Measurements from ENCODE around the gene MYEOV.

MYEOV gene

DNA sequence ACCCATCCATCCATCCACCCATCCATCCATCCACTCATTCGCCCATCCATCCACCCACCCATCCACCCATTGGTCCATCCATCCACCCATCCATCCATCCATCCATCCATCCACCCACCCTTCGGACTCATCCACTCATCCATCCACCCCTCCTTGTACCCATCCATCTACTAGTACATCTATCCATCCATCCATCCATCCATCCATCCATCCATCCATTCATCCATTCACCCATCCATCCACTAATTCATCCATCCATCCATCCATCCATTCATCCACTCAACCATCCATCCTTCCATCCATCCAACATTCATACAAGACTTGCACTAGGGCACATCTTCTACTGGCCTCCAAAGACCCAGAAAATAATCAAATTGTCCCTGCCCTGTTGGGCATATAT, 20.0 kb downstream of the MYEOV start:
- no peak for TF ChIP-seq CTCF (IDR thresholded peaks at IDR 0.05; ENCODE audit: extremely low read depth, missing control alignments)
- no peak for DNase-seq (ENCODE audit: low spot score)

GRCh38 chr11:69314555-69314954, 20.6 kb downstream of the MYEOV start:
- no peak for TF ChIP-seq CTCF (IDR thresholded peaks at IDR 0.05; ENCODE audit: extremely low read depth, missing control alignments)
- DNase-seq (ENCODE audit: low spot score), result no peak

DNA sequence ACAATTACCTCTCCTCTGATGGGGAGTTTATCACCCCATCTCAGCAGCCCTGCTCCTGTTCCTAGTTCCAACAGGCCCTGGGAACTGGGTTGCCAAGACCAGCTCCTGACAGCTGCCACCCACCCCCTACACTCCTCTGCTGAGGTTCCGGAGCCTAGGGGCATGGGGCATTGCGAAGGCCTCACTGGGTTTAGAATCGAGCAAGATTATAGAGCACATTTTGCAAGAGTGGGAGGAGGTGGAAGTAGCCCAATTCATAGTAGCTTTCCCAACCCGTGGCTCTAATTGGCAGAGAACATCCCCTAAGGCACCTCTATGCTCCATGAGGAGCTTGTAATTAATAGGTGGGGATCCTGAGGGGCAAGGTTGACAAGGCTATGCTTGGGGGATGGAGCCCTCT, 23.0 kb downstream of the MYEOV start:
- no peak for TF ChIP-seq CTCF (IDR thresholded peaks at IDR 0.05; ENCODE audit: extremely low read depth, missing control alignments)
- DNase-seq (ENCODE audit: low spot score), result no peak

DNA sequence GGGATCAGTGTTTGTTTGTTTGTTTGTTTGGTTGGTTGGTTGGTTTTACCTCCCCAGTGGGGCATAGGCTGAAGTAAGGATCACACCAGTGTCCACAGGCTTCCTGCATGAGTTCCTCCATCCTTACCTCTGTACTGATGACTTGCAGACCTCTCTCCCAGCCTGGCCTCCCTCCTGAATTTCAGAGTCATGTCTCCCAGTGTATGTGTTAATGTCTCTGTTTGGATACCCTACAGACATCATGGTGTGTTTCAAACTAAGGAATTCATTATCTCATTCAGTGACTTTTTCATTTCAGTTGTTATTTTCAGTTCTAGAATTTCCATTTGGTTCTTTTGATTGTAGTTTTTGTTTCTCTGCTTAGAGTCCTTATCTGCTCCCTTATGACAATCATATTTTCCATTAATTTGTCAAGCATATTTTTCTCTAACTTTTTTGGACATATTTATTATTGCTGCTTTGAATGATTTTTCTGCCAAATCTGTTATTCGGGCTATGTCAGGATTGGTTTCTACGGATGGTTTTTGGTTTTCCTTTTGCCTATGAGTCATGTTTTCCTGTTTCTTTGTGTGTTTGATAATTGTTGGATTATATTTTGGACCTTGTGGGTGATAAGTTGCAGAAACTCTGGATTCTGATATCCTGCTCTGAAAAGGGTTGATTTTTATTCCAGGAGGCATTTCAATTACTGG, 23.6 kb downstream of the MYEOV start:
- DNase-seq (ENCODE audit: low spot score), result no peak
- no peak for TF ChIP-seq CTCF (IDR thresholded peaks at IDR 0.05; ENCODE audit: extremely low read depth, missing control alignments)

- TF ChIP-seq CTCF (IDR thresholded peaks at IDR 0.05; ENCODE audit: extremely low read depth, missing control alignments), result no peak
- DNase-seq (ENCODE audit: low spot score), result no peak
Measured at GRCh38 chr11:69318093-69318420, 24.1 kb downstream of the MYEOV start.

DNA sequence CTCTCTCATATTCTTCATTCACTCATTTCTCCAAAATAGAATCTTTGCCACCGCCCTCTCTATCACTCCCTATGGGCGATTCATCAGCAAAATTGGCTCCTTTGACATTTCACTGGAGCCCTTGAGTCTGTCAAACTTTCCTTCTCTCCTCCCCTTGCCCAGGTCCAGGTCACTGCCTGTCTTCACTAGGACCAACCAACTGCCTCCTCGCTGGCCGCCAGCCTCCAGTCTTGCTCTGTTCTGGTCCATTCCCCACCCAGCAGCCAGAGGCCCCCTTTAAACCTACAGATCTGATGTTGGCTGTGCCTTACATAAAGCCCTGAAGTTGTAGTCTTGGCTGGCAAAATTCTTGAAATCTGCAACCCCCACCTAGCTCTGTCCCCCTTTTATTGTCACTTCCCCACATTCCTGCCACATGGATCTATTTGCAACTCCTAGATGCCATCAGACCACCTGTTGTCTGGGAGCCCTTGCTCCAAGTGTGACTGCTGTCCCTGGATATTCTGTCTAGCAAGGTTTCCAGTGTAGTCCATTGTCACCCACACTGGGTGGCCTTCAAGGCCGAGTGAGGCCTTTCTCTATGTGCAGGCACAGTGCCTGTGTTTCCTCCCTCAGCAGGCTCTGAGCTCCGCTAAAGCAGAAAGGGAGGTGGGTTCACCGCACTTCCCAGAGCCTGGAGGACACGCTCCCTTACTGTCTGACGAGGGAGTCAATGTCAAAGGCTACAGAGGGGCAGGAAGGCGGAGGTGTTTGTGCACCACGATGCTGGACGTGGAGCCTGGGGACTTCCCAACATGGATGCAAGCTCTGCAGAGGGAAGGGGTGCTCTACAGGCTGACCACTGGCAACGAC, 25.5 kb downstream of the MYEOV start:
- TF ChIP-seq CTCF (IDR thresholded peaks at IDR 0.05; ENCODE audit: extremely low read depth, missing control alignments), result no peak
- DNase-seq (ENCODE audit: low spot score), result no peak

DNA sequence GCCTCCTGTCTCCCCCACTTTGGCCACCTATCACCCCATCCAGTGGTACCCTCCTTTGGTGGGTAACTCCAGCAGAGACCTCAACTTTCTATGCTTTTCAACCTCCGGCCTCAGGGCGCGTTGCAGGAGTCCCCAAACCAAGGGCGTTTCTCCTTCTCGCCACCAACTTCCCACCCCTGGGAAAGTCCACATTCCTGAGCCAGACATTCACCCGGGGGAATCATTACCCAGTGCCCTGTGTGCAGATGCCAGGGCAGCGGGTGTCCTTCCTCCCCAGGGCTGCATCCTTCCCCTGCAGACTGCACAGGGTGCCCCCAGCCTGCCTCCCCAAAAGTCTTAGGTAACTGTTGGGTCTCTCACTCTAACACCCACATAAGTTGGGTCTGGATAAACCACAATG, 26.4 kb downstream of the MYEOV start:
- DNase-seq (ENCODE audit: low spot score), result no peak
- no peak for TF ChIP-seq CTCF (IDR thresholded peaks at IDR 0.05; ENCODE audit: extremely low read depth, missing control alignments)
